Islet precursor cell (in vitro differentiated cells): Measurements from ENCODE around the gene MYL3.

Experiments used
- DNase-seq: peaks from one replicate; pipeline ENCODE4 v3.0.0-alpha.2; 2018

MYL3 gene

DNA sequence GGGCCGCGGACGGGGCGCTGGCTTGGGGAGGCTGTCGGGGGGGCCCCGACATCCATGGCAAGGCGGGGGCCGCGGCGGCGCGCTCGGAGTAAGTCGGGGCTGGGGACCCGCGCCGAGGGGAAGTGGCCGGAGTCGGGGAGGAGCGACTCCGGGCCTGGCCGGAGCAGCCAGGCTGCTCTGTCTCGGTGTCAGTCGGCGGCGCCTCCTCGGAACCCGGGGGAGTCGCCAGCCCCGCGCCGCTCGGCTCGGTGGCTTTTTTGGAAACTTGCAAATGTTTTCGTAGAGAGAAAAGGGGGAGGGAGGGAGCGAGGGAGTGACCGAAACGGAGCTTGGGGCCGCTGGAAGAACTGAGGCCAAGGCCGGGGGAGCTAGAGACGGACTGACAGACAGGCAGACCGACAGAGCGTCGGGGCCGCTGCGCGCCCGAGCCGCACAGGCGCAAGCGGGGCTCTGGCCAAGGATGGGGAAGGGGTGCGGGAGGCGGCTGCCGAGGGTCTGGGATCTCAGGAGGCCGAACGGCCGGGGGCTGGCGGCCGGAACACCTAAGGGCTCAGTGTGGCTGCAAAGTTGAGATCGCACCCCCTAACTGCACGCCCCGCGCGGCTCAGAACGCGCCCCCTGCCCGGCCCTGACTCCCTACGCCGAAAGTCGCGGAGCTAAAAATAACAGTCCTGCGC, 19.3 kb upstream of the MYL3 start:
- no peak for DNase-seq

- DNase-seq: no peak
These were observed 18.5 kb upstream of the MYL3 start for GRCh38 chr3:46881596-46882376.

GRCh38 chr3:46880884-46881595, 17.8 kb upstream of the MYL3 start:
- DNase-seq: no peak

GRCh38 chr3:46878781-46879436, 15.7 kb upstream of the MYL3 start:
- peak; percentile 91 for DNase-seq

- no peak for DNase-seq
These were observed 14.3 kb upstream of the MYL3 start, which contains the start of gene PTH1R for GRCh38 chr3:46877406-46878125. PTH1R (plus strand) TSS chr3:46877721; CDS start chr3:46883560, 5,839 bp downstream.

- DNase-seq: peak; percentile 69
These were observed 13.4 kb upstream of the MYL3 start for GRCh38 chr3:46876313-46877300.

DNA sequence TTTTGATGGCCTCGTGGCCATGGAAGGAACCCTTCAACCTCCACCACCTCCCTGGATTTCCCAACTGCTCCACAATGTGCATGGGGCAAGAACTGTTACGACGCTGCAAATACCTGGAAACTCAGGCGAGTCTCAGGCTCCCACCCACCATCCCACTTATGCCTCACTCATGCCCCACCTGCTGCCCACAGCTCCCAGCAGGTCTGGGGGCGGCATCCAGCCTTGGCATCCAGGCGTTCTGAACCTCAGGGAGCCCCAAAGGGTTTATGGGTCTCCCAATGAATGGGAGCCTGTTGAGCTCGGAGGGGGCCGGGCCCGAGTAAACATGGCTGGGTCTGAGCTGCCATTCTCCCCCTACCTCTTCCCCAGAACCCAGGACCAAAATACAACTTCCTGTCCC, 12.3 kb upstream of the MYL3 start:
- no peak for DNase-seq

- DNase-seq: no peak
These were observed 11.2 kb upstream of the MYL3 start for GRCh38 chr3:46874430-46874829.

- DNase-seq: no peak
These were observed 10.3 kb upstream of the MYL3 start for GRCh38 chr3:46873521-46873920.

GRCh38 chr3:46871222-46871621, 8.0 kb upstream of the MYL3 start:
- no peak for DNase-seq

- DNase-seq: no peak
These were observed 7.4 kb upstream of the MYL3 start for GRCh38 chr3:46870651-46871050.

- DNase-seq: no peak
These were observed 6.2 kb upstream of the MYL3 start for GRCh38 chr3:46869440-46869839.

GRCh38 chr3:46868948-46869347, 5.7 kb upstream of the MYL3 start:
- no peak for DNase-seq

DNA sequence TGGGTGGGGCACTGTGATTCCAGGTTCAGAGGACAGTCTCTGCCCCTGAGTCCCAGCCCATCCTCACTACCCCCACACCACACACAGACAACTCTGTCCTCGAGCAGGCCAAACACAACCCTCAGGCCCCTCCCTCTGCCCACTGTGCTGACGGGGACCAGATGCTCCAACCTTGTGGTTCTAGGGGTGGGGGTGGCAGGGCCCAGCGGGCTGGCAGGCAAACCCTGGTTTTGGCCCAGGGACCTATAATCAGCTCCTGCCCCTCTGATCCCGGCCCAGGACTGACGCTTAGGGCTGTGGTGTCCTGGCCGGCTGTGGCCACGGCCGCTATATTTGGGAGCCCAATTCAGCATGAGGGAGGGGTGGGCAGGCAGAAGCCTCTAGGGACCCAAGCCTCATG, 5.0 kb upstream of the MYL3 start:
- no peak for DNase-seq

DNA sequence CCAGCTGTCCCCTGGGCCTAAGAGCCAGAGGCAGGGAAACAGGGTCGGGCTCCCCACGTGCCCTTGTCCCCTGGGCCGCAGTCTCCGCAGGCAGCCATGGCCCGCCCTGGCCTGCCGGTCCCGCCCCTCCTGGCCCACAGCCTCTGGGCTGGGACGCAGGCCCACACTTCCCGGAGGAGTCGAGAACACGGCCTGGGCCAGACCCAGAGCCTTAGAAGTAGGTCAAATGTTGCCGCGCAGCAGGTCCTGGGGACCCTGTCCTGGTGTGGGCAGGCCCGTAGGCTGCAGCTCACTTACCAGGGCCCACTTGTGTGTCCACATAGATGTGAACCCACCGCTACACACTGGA, 4.3 kb upstream of the MYL3 start:
- DNase-seq: no peak

GRCh38 chr3:46866720-46867549, 3.7 kb upstream of the MYL3 start:
- no peak for DNase-seq

DNA sequence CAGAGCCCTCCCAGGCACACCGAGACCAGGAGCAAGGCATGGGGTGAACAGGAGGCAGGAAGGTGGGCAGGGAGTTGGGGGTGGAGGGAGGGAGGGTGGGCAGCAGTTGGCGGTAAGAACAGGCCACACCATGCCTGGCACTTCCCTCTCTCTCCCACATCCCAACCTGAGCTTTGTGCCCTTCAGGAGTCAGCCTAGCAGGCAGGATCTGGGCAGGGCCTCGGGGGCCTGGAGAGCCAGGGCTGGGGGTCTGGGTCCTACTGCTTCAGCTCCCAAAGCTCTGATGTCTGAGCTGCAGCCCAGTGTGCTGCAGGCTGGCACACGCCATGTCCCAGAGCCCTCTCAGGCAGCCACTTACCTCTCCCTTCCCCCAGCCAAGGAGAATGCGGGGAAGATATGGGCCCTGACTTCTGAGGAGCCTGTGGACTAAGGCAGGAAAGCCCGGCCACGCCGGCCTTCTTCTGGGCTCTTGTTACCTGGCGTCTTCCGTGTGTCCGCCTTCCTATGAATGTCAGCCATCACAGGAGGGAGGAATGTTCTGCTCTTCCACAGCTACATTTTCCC, 2.9 kb upstream of the MYL3 start:
- no peak for DNase-seq

DNA sequence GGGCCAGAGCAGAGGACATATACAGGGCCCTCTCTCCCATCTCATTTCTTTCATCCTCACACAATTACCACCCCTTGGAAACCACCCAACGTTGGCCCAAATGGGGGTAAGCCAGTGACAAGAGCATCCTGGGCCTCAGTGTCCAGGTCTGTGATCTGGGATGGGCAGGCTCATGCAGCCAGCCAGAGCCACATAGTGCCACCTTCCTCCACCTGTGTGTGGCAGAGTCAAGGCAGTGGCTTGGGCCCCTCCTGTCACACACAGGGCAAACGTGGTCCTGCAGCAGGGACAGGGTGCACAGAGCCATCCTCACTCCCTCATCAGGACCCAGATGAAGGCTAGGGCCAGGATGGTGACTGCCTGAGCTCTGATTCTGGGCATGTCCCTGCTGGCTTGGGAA, 2.3 kb upstream of the MYL3 start:
- no peak for DNase-seq

DNA sequence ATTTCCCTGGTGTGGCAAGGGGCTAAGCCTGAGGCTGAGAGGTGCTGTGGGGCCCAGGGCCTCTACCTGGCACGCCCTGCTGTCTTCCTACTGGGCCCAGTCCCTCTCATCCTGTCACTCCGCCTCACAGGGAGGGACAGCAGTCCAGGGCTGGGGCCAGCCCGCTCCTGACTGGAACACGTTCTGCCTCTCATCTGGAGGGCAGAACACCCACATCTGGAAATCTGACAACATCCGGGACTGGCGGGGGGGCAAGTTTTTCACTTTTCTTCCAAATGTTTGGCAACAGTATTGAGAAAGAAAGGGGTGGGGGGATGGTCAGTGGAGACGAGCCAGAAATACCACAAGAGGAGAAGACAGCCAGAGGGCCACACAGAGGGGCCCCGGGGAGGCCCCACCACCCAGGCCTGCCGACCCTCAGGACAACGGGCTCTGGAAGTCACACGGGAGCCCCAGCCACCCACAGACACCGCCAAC, 1.8 kb upstream of the MYL3 start:
- no peak for DNase-seq
